Thyroid gland (tissue), 4 donors: ENCODE data around the gene ARMH2.

ENCODE experiments used
- POLR2A ChIP-seq, 2 donors: fragments of 450-650 bp; IDR thresholded peaks; one replicate each; pipeline ENCODE4 v1.6.1; 2017; ENCODE audit warnings: antibody characterized with exemption in 2 of 2, mild to moderate bottlenecking in 2 of 2, moderate library complexity in 1 of 2
- TF ChIP-seq, protein P1 (sequence below), 6 experiments: fragments of 200-600 bp in 3 of 6; fragments of 450-650 bp in 3 of 6; sonication (generic) in 3 of 6; IDR thresholded peaks; one replicate each; pipeline ENCODE4 v1.5.1; 2016 to 2019; ENCODE audit warnings: antibody characterized with exemption in 6 of 6, mild to moderate bottlenecking in 2 of 6, inconsistent platforms in 1 of 6, moderate library complexity in 1 of 6

DNA sequence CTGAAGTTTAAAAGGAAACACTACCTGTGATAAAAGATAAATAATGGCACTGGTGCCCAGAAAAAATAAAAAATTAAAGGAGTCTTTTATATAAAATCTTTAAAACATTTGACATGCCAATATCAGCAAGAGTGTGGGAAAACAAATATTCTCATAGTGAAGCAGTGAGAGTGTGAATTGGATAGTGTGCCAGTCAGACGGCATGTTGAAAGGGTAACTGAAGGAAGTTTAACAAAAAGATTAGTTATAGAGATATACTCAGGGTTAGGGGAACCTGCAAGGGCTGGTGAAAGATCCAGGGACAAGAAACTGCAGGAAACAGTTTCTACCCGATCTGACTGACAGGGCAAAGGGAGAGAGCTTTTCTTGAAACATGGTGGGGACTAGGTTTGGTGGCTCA lies 46.2 kb downstream of the ARMH2 start:
- TF ChIP-seq, protein P1, sequence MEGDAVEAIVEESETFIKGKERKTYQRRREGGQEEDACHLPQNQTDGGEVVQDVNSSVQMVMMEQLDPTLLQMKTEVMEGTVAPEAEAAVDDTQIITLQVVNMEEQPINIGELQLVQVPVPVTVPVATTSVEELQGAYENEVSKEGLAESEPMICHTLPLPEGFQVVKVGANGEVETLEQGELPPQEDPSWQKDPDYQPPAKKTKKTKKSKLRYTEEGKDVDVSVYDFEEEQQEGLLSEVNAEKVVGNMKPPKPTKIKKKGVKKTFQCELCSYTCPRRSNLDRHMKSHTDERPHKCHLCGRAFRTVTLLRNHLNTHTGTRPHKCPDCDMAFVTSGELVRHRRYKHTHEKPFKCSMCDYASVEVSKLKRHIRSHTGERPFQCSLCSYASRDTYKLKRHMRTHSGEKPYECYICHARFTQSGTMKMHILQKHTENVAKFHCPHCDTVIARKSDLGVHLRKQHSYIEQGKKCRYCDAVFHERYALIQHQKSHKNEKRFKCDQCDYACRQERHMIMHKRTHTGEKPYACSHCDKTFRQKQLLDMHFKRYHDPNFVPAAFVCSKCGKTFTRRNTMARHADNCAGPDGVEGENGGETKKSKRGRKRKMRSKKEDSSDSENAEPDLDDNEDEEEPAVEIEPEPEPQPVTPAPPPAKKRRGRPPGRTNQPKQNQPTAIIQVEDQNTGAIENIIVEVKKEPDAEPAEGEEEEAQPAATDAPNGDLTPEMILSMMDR (IDR thresholded peaks at IDR 0.05): no peak
- TF ChIP-seq POLR2A (IDR thresholded peaks at IDR 0.05): no peak
